Sigmoid colon (tissue), 3 donors: Measurements from ENCODE around the gene SOS1.

Source experiments
- CTCF ChIP-seq, 4 experiments: fragments of 450-650 bp in 3 of 4; fragments of 200-600 bp in 1 of 4; IDR thresholded peaks; one replicate each; pipeline ENCODE4 v1.5.1; 2016 to 2019; ENCODE audit warnings: antibody characterized with exemption in 4 of 4, mild to moderate bottlenecking in 3 of 4, moderate library complexity in 2 of 4
- POLR2A ChIP-seq, 2 donors: fragments of 450-650 bp; IDR thresholded peaks; one replicate each; pipeline ENCODE4 v1.6.1; 2016; ENCODE audit warnings: antibody characterized with exemption in 2 of 2, mild to moderate bottlenecking in 2 of 2, moderate library complexity in 2 of 2

DNA sequence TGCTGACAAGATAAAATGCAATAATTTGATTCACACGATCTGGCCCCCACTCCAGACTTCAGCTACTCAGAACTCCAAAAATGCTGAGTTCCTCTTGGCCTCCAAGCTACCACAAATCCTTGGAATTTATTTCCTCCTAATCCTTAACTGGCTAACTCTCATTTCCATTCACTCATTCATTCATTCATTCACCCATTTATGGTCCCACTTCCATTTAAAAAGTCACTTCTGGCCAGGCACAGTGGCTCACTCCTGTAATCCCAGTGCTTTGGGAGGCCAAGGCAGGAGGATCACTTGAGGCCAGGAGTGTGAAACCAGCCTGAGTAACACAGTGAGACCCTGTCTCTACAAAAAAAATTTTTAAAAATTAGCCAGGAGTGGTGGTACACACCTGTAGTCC is 12.5 kb downstream of the SOS1 start:
- no peak for TF ChIP-seq POLR2A (IDR thresholded peaks at IDR 0.05)
- TF ChIP-seq CTCF (IDR thresholded peaks at IDR 0.05), result no peak
